SK-N-SH (cell line): Measurements from ENCODE around the gene TPRA1. TPM values are rescaled to one million over a fixed set of nuclear protein-coding genes. Genes with fewer than 3 reads are reported as not detected.

ENCODE experiments used
- CTCF ChIA-PET: fragments of 300-600, 350-600 bp; formaldehyde crosslinking; extraction: SDS; loops from one replicate; lab custom pipeline; 2021; lab: Yijun Ruan, JAX
- POLR2A ChIA-PET: fragments of 350-600 bp; sonication (Branson Sonifier 250); formaldehyde crosslinking; extraction: SDS; loops from one replicate; lab custom pipeline; 2020; ENCODE audit warnings: antibody characterized with exemption, inconsistent platforms; lab: Yijun Ruan, JAX
- DNase-seq: peaks from one replicate; pipeline ENCODE4 v3.0.0; 2012
- H2AFZ ChIP-seq: fragments of 200-600 bp; sonication (generic); 2 replicates; pipeline ENCODE4 v1.8.1; 2016; ENCODE audit warnings: antibody characterized with exemption, mild to moderate bottlenecking, low read depth
- H3F3A ChIP-seq: fragments of 200-600 bp; sonication (generic); replicated peaks from 2 replicates; pipeline ENCODE3; 2016; ENCODE audit warnings: antibody characterized with exemption, mild to moderate bottlenecking; ENCODE audit not compliant: insufficient read depth
- H3K27ac ChIP-seq, 2 experiments: fragments of 200-500 bp in 1 of 2; fragments of 200-600 bp in 1 of 2; sonication (Bioruptor generic) in 1 of 2; sonication (generic), shearing (Covaris generic) in 1 of 2; 2 replicates each; pipeline versions ENCODE4 v1.5.1 to v1.6.1; 2014 to 2016; ENCODE audit warnings: low read depth in 2 of 2, inconsistent platforms in 1 of 2, low read length in 1 of 2, mild to moderate bottlenecking in 1 of 2, mixed read lengths in 1 of 2
- H3K27me3 ChIP-seq: fragments of 200-600 bp; sonication (generic), shearing (Covaris generic); 2 replicates; pipeline ENCODE4 v1.6.1; 2016; ENCODE audit warnings: mixed run types; ENCODE audit not compliant: insufficient read depth
- H3K36me3 ChIP-seq, 2 experiments: fragments of 200-500 bp in 1 of 2; fragments of 200-600 bp in 1 of 2; sonication (Bioruptor generic) in 1 of 2; sonication (generic) in 1 of 2; replicated peaks in 1 of 2; 2 replicates each; pipeline versions ENCODE3 to v1.5.1; 2014 to 2016; ENCODE audit warnings: low read length in 1 of 2, mild to moderate bottlenecking in 1 of 2; ENCODE audit not compliant: insufficient read depth in 2 of 2, control insufficient read depth in 1 of 2
- H3K4me1 ChIP-seq, 2 experiments: fragments of 200-500 bp in 1 of 2; fragments of 200-600 bp in 1 of 2; sonication (Bioruptor generic) in 1 of 2; sonication (generic), shearing (Covaris generic) in 1 of 2; 2 replicates each; pipeline versions ENCODE4 v1.5.1 to v1.6.1; 2014 to 2016; ENCODE audit warnings: low read depth in 1 of 2, low read length in 1 of 2, mixed run types in 1 of 2; ENCODE audit not compliant: insufficient read depth in 2 of 2, control insufficient read depth in 1 of 2
- H3K4me2 ChIP-seq: fragments of 200-600 bp; sonication (generic), shearing (Covaris generic); 2 replicates; pipeline ENCODE4 v1.6.1; 2017; ENCODE audit warnings: mixed run types
- H3K4me3 ChIP-seq, 2 experiments: fragments of 200-500 bp in 1 of 2; fragments of 200-600 bp in 1 of 2; sonication (Bioruptor generic) in 1 of 2; sonication (generic), shearing (Covaris generic) in 1 of 2; 2 replicates each; pipeline versions ENCODE4 v1.5.1 to v1.8.1; 2014 to 2016; ENCODE audit warnings: low read depth in 2 of 2, inconsistent platforms in 1 of 2, low read length in 1 of 2, mild to moderate bottlenecking in 1 of 2, mixed read lengths in 1 of 2, moderate library complexity in 1 of 2
- H3K79me2 ChIP-seq: fragments of 200-600 bp; sonication (generic); 2 replicates; pipeline ENCODE4 v1.8.1; 2017; ENCODE audit warnings: mild to moderate bottlenecking; ENCODE audit not compliant: insufficient read depth
- H3K9ac ChIP-seq: fragments of 200-600 bp; sonication (generic); 2 replicates; pipeline ENCODE4 v1.6.1; 2017; ENCODE audit warnings: mixed run types
- H3K9me2 ChIP-seq: fragments of 200-600 bp; sonication (generic); 2 replicates; pipeline ENCODE4 v1.6.1; 2017; ENCODE audit warnings: mixed run types
- H3K9me3 ChIP-seq: fragments of 200-600 bp; sonication (generic); 2 replicates; pipeline ENCODE4 v1.6.1; 2017; ENCODE audit warnings: mixed run types, mild to moderate bottlenecking, moderate library complexity
- H4K20me1 ChIP-seq: fragments of 200-600 bp; sonication (generic); 2 replicates; pipeline ENCODE4 v1.6.1; 2017; ENCODE audit warnings: mild to moderate bottlenecking, mixed run types; ENCODE audit not compliant: insufficient read depth
- EZH2phosphoT487 ChIP-seq: fragments of 200-600 bp; sonication (generic); IDR thresholded peaks from 2 replicates; pipeline ENCODE4 v1.6.1; 2017; ENCODE audit warnings: low read depth, mixed run types, mild to moderate bottlenecking, antibody characterized with exemption, moderate library complexity, borderline replicate concordance
- FOXM1 ChIP-seq: IDR thresholded peaks from 2 replicates; pipeline ENCODE4 v1.4.0; 2012; ENCODE audit warnings: low read depth, mild to moderate bottlenecking
- GABPA ChIP-seq: IDR thresholded peaks from 2 replicates; pipeline ENCODE4 v1.4.0; 2012; ENCODE audit warnings: low read depth, mild to moderate bottlenecking
- GATA2 ChIP-seq: sonication (generic); formaldehyde crosslinking; IDR thresholded peaks from 2 replicates; pipeline ENCODE4 v1.5.0; 2020; ENCODE audit warnings: mild to moderate bottlenecking, missing genetic modification reagents
- IRF3 ChIP-seq: fragments of 150-350 bp; IDR thresholded peaks from 2 replicates; pipeline ENCODE4 v1.6.1; 2016; ENCODE audit warnings: mild to moderate bottlenecking, low read depth, low read length
- JUND ChIP-seq: IDR thresholded peaks from 2 replicates; pipeline ENCODE4 v1.4.0; 2012
- MXI1 ChIP-seq: IDR thresholded peaks from 2 replicates; pipeline ENCODE4 v1.6.1; 2012; ENCODE audit warnings: mild to moderate bottlenecking, low read depth, low read length, improper control_type of control experiment
- NRF1 ChIP-seq: IDR thresholded peaks from 2 replicates; pipeline ENCODE4 v1.6.1; 2012; ENCODE audit warnings: low read depth, mild to moderate bottlenecking, low read length
- PBX3 ChIP-seq: IDR thresholded peaks from 2 replicates; pipeline ENCODE4; 2012
- POLR2AphosphoS5 ChIP-seq: IDR thresholded peaks from 2 replicates; pipeline ENCODE4 v1.6.1; 2012; ENCODE audit warnings: low read depth, low read length
- REST ChIP-seq: IDR thresholded peaks from 2 replicates; pipeline ENCODE4 v1.6.1; 2012; ENCODE audit warnings: mild to moderate bottlenecking, low read depth, low read length, moderate library complexity
- RFX5 ChIP-seq: IDR thresholded peaks from 2 replicates; pipeline ENCODE4 v1.6.1; 2012; ENCODE audit warnings: mild to moderate bottlenecking, improper control_type of control experiment, low read length
- SIN3A ChIP-seq: IDR thresholded peaks from 2 replicates; pipeline ENCODE4 v1.6.1; 2012; ENCODE audit warnings: low read depth, mild to moderate bottlenecking, low read length, moderate library complexity, borderline replicate concordance
- TAF1 ChIP-seq: IDR thresholded peaks from 2 replicates; pipeline ENCODE4 v1.6.1; 2012; ENCODE audit warnings: low read depth, mild to moderate bottlenecking, low read length, moderate library complexity, borderline replicate concordance
- YY1 ChIP-seq: IDR thresholded peaks from 2 replicates; pipeline ENCODE4 v1.4.0; 2012; ENCODE audit warnings: low read depth, mild to moderate bottlenecking
- ZBTB33 ChIP-seq: IDR thresholded peaks from 2 replicates; pipeline ENCODE4 v1.4.0; 2012; ENCODE audit warnings: low read depth, borderline replicate concordance
- WGBS: methylation state at CpG from one replicate; pipeline ENCODE4 v1.1.6; 2017; ENCODE audit warnings: low lambda C conversion rate; 5-methylcytosine and 5-hydroxymethylcytosine counted together
- polyA plus RNA-seq, 3 experiments: library from polyadenylated mRNA; depleted of rRNA; stranded (reverse); fragments of >200 nt; gene quantifications; 2 replicates each; pipeline ENCODE4 v1.2.3, GENCODE V29; 2012
- TF ChIP-seq, protein P1 (sequence below): fragments of 200-600 bp; sonication (generic); IDR thresholded peaks from 2 replicates; pipeline ENCODE4 v1.6.1; 2017; ENCODE audit warnings: antibody characterized with exemption, mild to moderate bottlenecking, moderate library complexity

Gene TPRA1
- polyA plus RNA-seq, 1 of the 3 experiments (the other 2 are of a cell fraction) = 26.3 TPM

GRCh38 chr3:127585163-127585812 is 5.2 kb downstream of the TPRA1 start:
- Histone ChIP-seq H4K20me1 (peaks cover 58% of the 10 kb centered on the region), H3K79me2 (peaks cover 85% of the 10 kb centered on the region), H3K9ac (no peak overlapping the region), H2AFZ (no peak overlapping the region), H3K9me3 (no peaks in the 10 kb centered on the region), H3K4me2 (no peak overlapping the region), H3K36me3 (no peaks in the 10 kb centered on the region), H3K9me2 (no peaks in the 10 kb centered on the region), H3K4me1 (peaks cover 4 to 12% of the 10 kb centered on the region in 2 experiments; a peak in 2 of 4 replicates), H3K27me3 (no peaks in the 10 kb centered on the region), H3F3A (no peaks in the 10 kb centered on the region), H3K4me3 (no peak overlapping the region), H3K27ac (no peak overlapping the region)
- WGBS = 73% methylated on average over 4 of the region's 4 CpGs
- TF ChIP-seq GATA2 (CRISPR knock-in tag) (no peak), REST (no peak), POLR2AphosphoS5 (no peak), FOXM1 (no peak), JUND (no peak)
- POLR2A ChIA-PET = no interaction called here
- no peak for DNase-seq
- CTCF ChIA-PET = interaction anchor here (1.3 to 9.4 kb wide), 2 partner anchors 10 to 386 kb away, joined by 4 to 95 read pairs; no protein-coding TSS in a partner anchor

DNA sequence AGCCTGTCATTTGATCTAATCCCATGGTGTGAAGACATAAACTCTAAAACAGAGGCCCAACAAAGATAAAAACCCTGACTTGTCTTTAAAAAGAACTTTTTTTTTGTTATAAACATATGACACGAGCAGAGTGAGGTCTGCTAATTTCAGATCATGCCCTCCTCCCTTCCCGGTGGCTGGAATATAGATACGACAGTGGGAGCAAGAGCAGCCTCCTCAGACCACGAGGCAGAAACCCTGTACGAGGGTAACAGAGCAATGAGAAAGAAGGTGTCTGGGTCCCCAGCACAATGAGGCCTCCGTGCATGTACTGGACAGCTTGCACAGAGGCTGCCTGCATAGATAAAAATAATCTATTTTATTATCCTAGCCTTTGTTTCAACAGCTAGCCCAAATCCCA is 5.8 kb downstream of the TPRA1 start:
- ChIA-PET CTCF (interaction anchor here (1.3 to 9.4 kb wide), 2 partner anchors 9 to 387 kb away, joined by 4 to 95 read pairs; no protein-coding TSS in a partner anchor), POLR2A (no interaction called here)
- no peaks in the 10 kb centered on the region for H3K27me3 ChIP-seq
- peaks cover 4 to 12% of the 10 kb centered on the region in 2 experiments; a peak in 2 of 4 replicates for H3K4me1 ChIP-seq
- no peaks in the 10 kb centered on the region for H3K36me3 ChIP-seq
- no peak overlapping the region for H3K9ac ChIP-seq
- H2AFZ ChIP-seq = no peak overlapping the region
- H3K9me3 ChIP-seq = no peaks in the 10 kb centered on the region
- DNase-seq = no peak
- H3K4me2 ChIP-seq = no peak overlapping the region
- no peaks in the 10 kb centered on the region for H3F3A ChIP-seq
- no peak overlapping the region for H3K4me3 ChIP-seq
- no peak overlapping the region for H3K27ac ChIP-seq
- peaks cover 85% of the 10 kb centered on the region for H3K79me2 ChIP-seq
- 92% methylated on average over 6 of the region's 6 CpGs for WGBS
- H3K9me2 ChIP-seq = no peaks in the 10 kb centered on the region
- H4K20me1 ChIP-seq = peaks cover 59% of the 10 kb centered on the region
- TF ChIP-seq RFX5 (no peak), GATA2 (CRISPR knock-in tag) (no peak), YY1 (no peak), EZH2phosphoT487 (no peak), MXI1 (no peak), ZBTB33 (no peak), PBX3 (no peak), GABPA (no peak), NRF1 (no peak), JUND (no peak), IRF3 (no peak), TAF1 (no peak), SIN3A (no peak)
- TF ChIP-seq, protein P1, sequence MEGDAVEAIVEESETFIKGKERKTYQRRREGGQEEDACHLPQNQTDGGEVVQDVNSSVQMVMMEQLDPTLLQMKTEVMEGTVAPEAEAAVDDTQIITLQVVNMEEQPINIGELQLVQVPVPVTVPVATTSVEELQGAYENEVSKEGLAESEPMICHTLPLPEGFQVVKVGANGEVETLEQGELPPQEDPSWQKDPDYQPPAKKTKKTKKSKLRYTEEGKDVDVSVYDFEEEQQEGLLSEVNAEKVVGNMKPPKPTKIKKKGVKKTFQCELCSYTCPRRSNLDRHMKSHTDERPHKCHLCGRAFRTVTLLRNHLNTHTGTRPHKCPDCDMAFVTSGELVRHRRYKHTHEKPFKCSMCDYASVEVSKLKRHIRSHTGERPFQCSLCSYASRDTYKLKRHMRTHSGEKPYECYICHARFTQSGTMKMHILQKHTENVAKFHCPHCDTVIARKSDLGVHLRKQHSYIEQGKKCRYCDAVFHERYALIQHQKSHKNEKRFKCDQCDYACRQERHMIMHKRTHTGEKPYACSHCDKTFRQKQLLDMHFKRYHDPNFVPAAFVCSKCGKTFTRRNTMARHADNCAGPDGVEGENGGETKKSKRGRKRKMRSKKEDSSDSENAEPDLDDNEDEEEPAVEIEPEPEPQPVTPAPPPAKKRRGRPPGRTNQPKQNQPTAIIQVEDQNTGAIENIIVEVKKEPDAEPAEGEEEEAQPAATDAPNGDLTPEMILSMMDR = no peak
